ENCODE data around the gene MRPS18A.
A peak's percentile ranks its signal among the peaks of the same experiment; 100 is the strongest.

The MRPS18A gene

DNA sequence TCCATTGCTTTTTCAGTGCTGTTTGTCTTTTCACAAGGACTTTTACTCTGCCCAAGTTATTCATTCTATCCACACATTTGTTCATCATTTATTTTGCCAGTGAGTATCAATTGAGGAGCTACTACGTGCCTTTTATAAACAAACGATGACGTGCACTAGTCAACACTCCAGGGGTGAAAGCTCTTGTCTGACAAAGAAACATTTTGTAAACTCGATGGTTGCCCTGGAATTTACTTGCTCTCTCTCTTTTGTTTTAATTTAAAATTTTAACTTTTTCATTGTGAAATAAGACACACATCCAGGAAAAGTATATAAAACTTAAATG lies 8.3 kb upstream of the MRPS18A start:
- Histone ChIP-seq H3K4me1 (ENCODE audit: control insufficient read depth in 2 of 2, insufficient read depth in 1 of 2, low read depth in 1 of 2, low read length in 2 of 2) (peaks cover 19 to 36% of the 10 kb centered on the region in 2 donors), H3K9ac (ENCODE audit: low read depth, low read length, poor library complexity) (no peak overlapping the region), H3K9me3 (replicated peaks in 1 of 2; ENCODE audit: control insufficient read depth in 2 of 2, insufficient read depth in 1 of 2, low read depth in 1 of 2, low read length in 2 of 2) (no peaks in the 10 kb centered on the region), H2BK15ac (ENCODE audit: low read length) (no peak overlapping the region), H4K8ac (ENCODE audit: low read depth, low read length) (no peak overlapping the region), H3K27ac (replicated peaks; ENCODE audit: low read length) (no peak overlapping the region), H3K4me3 (ENCODE audit: low read length in 2 of 2) (no peak overlapping the region), H3K18ac (ENCODE audit: low read length) (no peak overlapping the region), H2AFZ (ENCODE audit: low read length) (no peak overlapping the region), H3K36me3 (replicated peaks in 1 of 2; ENCODE audit: control insufficient read depth in 2 of 2, insufficient read depth in 2 of 2, low read length in 2 of 2) (no peaks in the 10 kb centered on the region), H3K14ac (ENCODE audit: low read length) (no peak overlapping the region), H3K27me3 (ENCODE audit: control insufficient read depth in 3 of 3, insufficient read depth in 3 of 3, low read depth in 1 of 3, low read length in 3 of 3) (no peaks in the 10 kb centered on the region), H2BK120ac (ENCODE audit: low read depth, low read length) (no peak overlapping the region), H3K4ac (ENCODE audit: low read length) (no peak overlapping the region), H3K23ac (ENCODE audit: low read depth, low read length, poor library complexity) (no peak overlapping the region), H3K4me2 (ENCODE audit: insufficient read depth, low read length, poor library complexity, severe bottlenecking) (no peak overlapping the region), H2BK5ac (ENCODE audit: low read length) (no peak overlapping the region), H2BK12ac (ENCODE audit: low read length) (no peak overlapping the region), H3K79me1 (ENCODE audit: low read depth, low read length) (no peaks in the 10 kb centered on the region), H2AK5ac (ENCODE audit: low read depth, low read length) (no peak overlapping the region), H4K91ac (ENCODE audit: low read depth, low read length, poor library complexity) (no peak overlapping the region)
- WGBS, 2 donors (ENCODE audit: extremely low coverage in 2 of 2, insufficient read length in 2 of 2, insufficient replicate concordance in 1 of 2) = no CpG with 5 or more reads among the region's 4 CpGs
- DNase-seq (ENCODE audit: low spot score) = no peak

DNA sequence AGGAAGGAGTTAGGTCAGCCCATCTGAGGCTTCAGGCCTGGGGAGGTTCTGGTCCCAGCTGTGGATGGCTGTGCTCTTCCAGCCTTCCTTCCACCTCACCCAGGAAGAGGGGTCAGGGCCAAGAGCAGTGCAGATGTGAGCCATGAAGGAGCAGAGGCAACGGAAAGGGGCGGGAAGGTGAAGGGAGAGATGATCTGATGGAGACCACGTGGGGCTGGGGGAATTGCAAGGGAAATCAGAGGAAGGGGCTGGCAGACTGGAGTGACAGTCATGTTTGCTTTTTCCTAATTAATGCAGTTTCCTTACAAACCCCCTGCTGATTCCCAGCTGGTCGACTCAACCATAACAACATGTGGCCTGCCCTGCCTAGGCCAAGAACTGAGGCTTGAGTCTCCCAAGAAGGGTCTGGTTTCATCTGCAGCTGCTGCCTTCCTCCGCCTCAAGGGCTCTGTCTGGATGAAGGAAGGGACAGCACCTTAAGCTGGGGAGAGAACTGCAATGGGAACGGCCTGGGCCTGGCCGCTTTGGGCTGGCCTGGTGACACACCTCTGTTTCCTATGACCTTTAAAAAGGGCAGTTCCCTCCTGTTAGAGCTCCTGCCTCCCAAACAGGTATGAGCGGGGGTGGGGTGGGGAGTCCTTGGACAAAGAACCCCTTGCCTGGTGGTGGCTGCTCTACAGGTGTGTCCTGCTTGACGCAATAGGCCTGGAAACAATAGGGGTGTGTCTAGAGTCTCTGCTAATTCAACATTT lies 7.8 kb upstream of the MRPS18A start:
- no peak overlapping the region for H3K4ac ChIP-seq (ENCODE audit: low read length)
- no CpG with 5 or more reads among the region's 9 CpGs for WGBS, 2 donors (ENCODE audit: extremely low coverage in 2 of 2, insufficient read length in 2 of 2, insufficient replicate concordance in 1 of 2)
- DNase-seq (ENCODE audit: low spot score) = no peak
- no peak overlapping the region for H3K23ac ChIP-seq (ENCODE audit: low read depth, low read length, poor library complexity)
- H3K4me3 ChIP-seq (ENCODE audit: low read length in 2 of 2) = no peak overlapping the region
- no peak overlapping the region for H4K8ac ChIP-seq (ENCODE audit: low read depth, low read length)
- no peak overlapping the region for H3K9ac ChIP-seq (ENCODE audit: low read depth, low read length, poor library complexity)
- no peak overlapping the region for H2AK5ac ChIP-seq (ENCODE audit: low read depth, low read length)
- H2AFZ ChIP-seq (ENCODE audit: low read length) = peak overlapping the region; percentile 47
- H2BK12ac ChIP-seq (ENCODE audit: low read length) = no peak overlapping the region
- H3K27me3 ChIP-seq (ENCODE audit: control insufficient read depth in 3 of 3, insufficient read depth in 3 of 3, low read depth in 1 of 3, low read length in 3 of 3) = no peaks in the 10 kb centered on the region
- no peaks in the 10 kb centered on the region for H3K79me1 ChIP-seq (ENCODE audit: low read depth, low read length)
- peak overlapping the region; percentile 45 for H3K18ac ChIP-seq (ENCODE audit: low read length)
- peak overlapping the region; percentile 22 for H2BK15ac ChIP-seq (ENCODE audit: low read length)
- no peak overlapping the region for H2BK120ac ChIP-seq (ENCODE audit: low read depth, low read length)
- H2BK5ac ChIP-seq (ENCODE audit: low read length) = peak overlapping the region; percentile 30
- H3K14ac ChIP-seq (ENCODE audit: low read length) = peak overlapping the region; percentile 23
- H4K91ac ChIP-seq (ENCODE audit: low read depth, low read length, poor library complexity) = peak overlapping the region; percentile 86
- H3K4me2 ChIP-seq (ENCODE audit: insufficient read depth, low read length, poor library complexity, severe bottlenecking) = no peak overlapping the region
- H3K4me1 ChIP-seq (ENCODE audit: control insufficient read depth in 2 of 2, insufficient read depth in 1 of 2, low read depth in 1 of 2, low read length in 2 of 2) = peaks cover 19 to 36% of the 10 kb centered on the region in 2 donors
- no peaks in the 10 kb centered on the region for H3K36me3 ChIP-seq (replicated peaks in 1 of 2; ENCODE audit: control insufficient read depth in 2 of 2, insufficient read depth in 2 of 2, low read length in 2 of 2)
- H3K27ac ChIP-seq (replicated peaks; ENCODE audit: low read length) = no peak overlapping the region
- H3K9me3 ChIP-seq (replicated peaks in 1 of 2; ENCODE audit: control insufficient read depth in 2 of 2, insufficient read depth in 1 of 2, low read depth in 1 of 2, low read length in 2 of 2) = no peaks in the 10 kb centered on the region

DNA sequence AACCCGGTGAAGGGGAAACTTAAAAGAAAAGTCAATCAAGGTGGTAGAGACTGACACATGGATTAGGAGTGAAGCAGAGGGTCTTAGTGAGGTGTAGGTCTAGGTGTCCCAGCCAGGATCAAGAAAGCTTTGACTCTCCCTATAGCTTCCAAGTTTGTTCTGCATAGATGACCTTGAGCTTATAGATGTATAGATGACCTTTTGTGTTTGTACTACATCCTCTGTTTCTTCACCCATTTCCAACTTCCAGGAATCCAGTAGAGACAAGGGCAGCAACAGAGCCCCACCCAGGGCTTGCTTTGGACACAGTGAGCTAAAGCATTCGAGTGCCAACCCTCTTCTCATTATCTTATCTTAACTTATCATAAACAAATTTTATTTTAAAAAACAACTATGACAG lies 1.8 kb upstream of the MRPS18A start:
- Histone ChIP-seq H3K27me3 (ENCODE audit: control insufficient read depth in 3 of 3, insufficient read depth in 3 of 3, low read depth in 1 of 3, low read length in 3 of 3) (peaks cover 0 to 2% (median 0%) of the 10 kb centered on the region in 3 experiments), H2BK5ac (ENCODE audit: low read length) (no peak overlapping the region), H3K79me1 (ENCODE audit: low read depth, low read length) (no peaks in the 10 kb centered on the region), H3K4me1 (ENCODE audit: control insufficient read depth in 2 of 2, insufficient read depth in 1 of 2, low read depth in 1 of 2, low read length in 2 of 2) (peaks cover 4 to 10% of the 10 kb centered on the region in 2 donors), H3K36me3 (replicated peaks in 1 of 2; ENCODE audit: control insufficient read depth in 2 of 2, insufficient read depth in 2 of 2, low read length in 2 of 2) (peaks cover 0 to 9% of the 10 kb centered on the region in 2 donors), H2BK120ac (ENCODE audit: low read depth, low read length) (no peak overlapping the region), H3K4me2 (ENCODE audit: insufficient read depth, low read length, poor library complexity, severe bottlenecking) (no peak overlapping the region), H4K8ac (ENCODE audit: low read depth, low read length) (no peak overlapping the region), H3K4ac (ENCODE audit: low read length) (no peak overlapping the region), H3K4me3 (ENCODE audit: low read length in 2 of 2) (no peak overlapping the region), H3K23ac (ENCODE audit: low read depth, low read length, poor library complexity) (no peak overlapping the region), H3K9me3 (replicated peaks in 1 of 2; ENCODE audit: control insufficient read depth in 2 of 2, insufficient read depth in 1 of 2, low read depth in 1 of 2, low read length in 2 of 2) (no peaks in the 10 kb centered on the region), H4K91ac (ENCODE audit: low read depth, low read length, poor library complexity) (no peak overlapping the region), H3K18ac (ENCODE audit: low read length) (no peak overlapping the region), H2AK5ac (ENCODE audit: low read depth, low read length) (no peak overlapping the region), H3K27ac (replicated peaks; ENCODE audit: low read length) (no peak overlapping the region), H3K9ac (ENCODE audit: low read depth, low read length, poor library complexity) (no peak overlapping the region), H2BK15ac (ENCODE audit: low read length) (no peak overlapping the region), H2AFZ (ENCODE audit: low read length) (no peak overlapping the region), H3K14ac (ENCODE audit: low read length) (no peak overlapping the region), H2BK12ac (ENCODE audit: low read length) (no peak overlapping the region)
- WGBS, 2 donors (ENCODE audit: extremely low coverage in 2 of 2, insufficient read length in 2 of 2, insufficient replicate concordance in 1 of 2) = no CpG with 5 or more reads among the region's 2 CpGs
- no peak for DNase-seq (ENCODE audit: low spot score)

DNA sequence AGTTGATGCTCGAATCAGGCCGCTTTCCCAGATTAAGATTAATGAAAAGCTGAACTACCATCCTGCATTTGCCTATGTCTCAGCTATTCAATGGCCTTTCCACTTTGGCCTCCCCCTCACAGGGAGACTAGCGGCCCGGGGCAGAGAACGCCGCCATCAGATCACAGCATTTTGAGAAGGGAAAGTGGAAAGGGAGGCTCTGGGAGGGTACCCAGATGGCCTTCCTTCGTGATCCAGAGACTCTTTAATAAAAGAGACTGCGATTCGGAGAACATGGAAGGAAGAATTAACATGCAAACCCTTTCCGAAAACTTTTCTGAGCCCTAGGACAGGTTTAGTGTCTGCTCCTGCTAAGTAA lies 533 bp downstream of the MRPS18A start:
- Histone ChIP-seq H3K23ac (ENCODE audit: low read depth, low read length, poor library complexity) (no peak overlapping the region), H3K4me2 (ENCODE audit: insufficient read depth, low read length, poor library complexity, severe bottlenecking) (peak overlapping the region; percentile 57), H3K9ac (ENCODE audit: low read depth, low read length, poor library complexity) (peak overlapping the region; percentile 79), H3K14ac (ENCODE audit: low read length) (no peak overlapping the region), H3K9me3 (replicated peaks in 1 of 2; ENCODE audit: control insufficient read depth in 2 of 2, insufficient read depth in 1 of 2, low read depth in 1 of 2, low read length in 2 of 2) (no peaks in the 10 kb centered on the region), H2BK120ac (ENCODE audit: low read depth, low read length) (no peak overlapping the region), H3K79me1 (ENCODE audit: low read depth, low read length) (no peaks in the 10 kb centered on the region), H2AFZ (ENCODE audit: low read length) (peak overlapping the region; percentile 89), H3K4ac (ENCODE audit: low read length) (no peak overlapping the region), H4K8ac (ENCODE audit: low read depth, low read length) (no peak overlapping the region), H3K27me3 (ENCODE audit: control insufficient read depth in 3 of 3, insufficient read depth in 3 of 3, low read depth in 1 of 3, low read length in 3 of 3) (peaks cover 0 to 2% (median 0%) of the 10 kb centered on the region in 3 experiments), H2BK12ac (ENCODE audit: low read length) (no peak overlapping the region), H2BK5ac (ENCODE audit: low read length) (no peak overlapping the region), H3K4me3 (ENCODE audit: low read length in 2 of 2) (peak overlapping the region; percentile 91 to 98), H3K4me1 (ENCODE audit: control insufficient read depth in 2 of 2, insufficient read depth in 1 of 2, low read depth in 1 of 2, low read length in 2 of 2) (peaks cover 4 to 10% of the 10 kb centered on the region in 2 donors), H3K18ac (ENCODE audit: low read length) (no peak overlapping the region), H4K91ac (ENCODE audit: low read depth, low read length, poor library complexity) (no peak overlapping the region), H3K27ac (replicated peaks; ENCODE audit: low read length) (no peak overlapping the region), H2BK15ac (ENCODE audit: low read length) (no peak overlapping the region), H2AK5ac (ENCODE audit: low read depth, low read length) (no peak overlapping the region), H3K36me3 (replicated peaks in 1 of 2; ENCODE audit: control insufficient read depth in 2 of 2, insufficient read depth in 2 of 2, low read length in 2 of 2) (peaks cover 1 to 25% of the 10 kb centered on the region in 2 donors)
- no CpG with 5 or more reads among the region's 10 CpGs for WGBS, 2 donors (ENCODE audit: extremely low coverage in 2 of 2, insufficient read length in 2 of 2, insufficient replicate concordance in 1 of 2)
- no peak for DNase-seq (ENCODE audit: low spot score)

All from neuronal stem cell (in vitro differentiated cells).